NCI-H748 (cell line): ENCODE data around the gene KCNT2.
A peak's percentile ranks its signal among the peaks of the same experiment; 100 is the strongest.

ENCODE experiments used
- DNase-seq: peaks from one replicate; lab custom pipeline; 2025; ENCODE audit not compliant: unreplicated experiment; lab: John Stamatoyannopoulos, UW

Gene KCNT2

GRCh38 chr1:196451103-196451502 is 157.1 kb downstream of the KCNT2 start:
- DNase-seq, result no peak

DNA sequence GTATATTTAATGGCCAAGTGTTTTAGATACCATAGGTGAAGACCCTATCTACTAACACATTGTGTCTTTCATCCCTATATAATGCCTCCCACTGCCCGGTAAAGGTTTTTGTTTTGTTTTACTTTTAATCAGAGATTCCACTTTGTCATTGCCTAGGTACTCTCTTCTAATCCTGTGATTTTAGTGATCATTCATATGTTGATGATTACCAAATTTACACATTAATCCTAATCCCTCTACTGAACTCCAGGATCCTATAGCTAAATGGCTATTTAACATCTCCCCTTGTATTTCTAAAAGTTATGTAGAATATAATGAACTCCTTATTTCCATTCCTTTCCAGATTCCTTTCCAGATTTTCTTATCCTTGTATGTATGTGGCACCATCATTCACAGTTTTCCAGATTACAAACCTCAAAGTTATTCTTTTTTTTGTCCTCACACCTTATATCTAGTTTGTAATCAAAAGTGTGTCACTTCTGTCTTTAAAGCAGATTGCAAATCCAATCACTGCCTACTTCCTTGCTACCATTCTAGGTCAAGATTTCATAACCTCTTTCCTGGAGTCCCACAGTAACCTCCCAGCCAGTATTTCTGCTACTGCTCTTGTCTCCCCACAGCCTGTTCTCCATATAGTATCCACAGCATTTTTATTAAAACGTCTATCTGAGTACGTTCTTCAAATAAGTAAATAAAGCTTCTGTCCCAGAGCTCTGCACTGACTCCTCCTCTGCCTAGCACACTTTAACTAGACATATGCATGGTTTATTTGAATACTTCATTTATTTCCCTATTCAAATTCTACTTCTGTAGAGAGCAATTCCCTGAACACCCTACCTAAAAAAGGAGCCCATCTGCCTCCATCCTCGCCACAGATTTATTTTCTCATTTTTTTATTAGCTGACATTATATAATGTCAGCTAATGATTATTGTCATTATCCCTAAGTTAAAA is 157.8 kb downstream of the KCNT2 start:
- no peak for DNase-seq

DNA sequence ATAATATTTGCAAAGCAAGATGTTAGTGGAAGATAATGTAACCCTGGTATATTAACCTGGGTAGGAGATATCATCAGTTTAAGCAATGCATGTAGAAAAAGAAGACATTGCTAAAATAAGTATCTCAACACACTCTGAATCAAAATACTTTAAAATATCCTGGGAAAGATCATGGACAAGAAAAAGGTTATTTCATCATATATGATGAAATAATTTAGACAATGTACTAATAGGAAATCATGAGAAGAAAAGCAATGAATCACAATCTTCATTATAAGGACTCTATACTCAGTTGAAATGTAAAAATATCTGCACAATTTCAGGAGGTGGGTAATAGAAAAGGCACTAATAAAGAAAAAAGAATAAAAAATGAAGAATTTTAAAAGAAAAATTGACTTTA is 158.8 kb downstream of the KCNT2 start:
- DNase-seq, result no peak

DNA sequence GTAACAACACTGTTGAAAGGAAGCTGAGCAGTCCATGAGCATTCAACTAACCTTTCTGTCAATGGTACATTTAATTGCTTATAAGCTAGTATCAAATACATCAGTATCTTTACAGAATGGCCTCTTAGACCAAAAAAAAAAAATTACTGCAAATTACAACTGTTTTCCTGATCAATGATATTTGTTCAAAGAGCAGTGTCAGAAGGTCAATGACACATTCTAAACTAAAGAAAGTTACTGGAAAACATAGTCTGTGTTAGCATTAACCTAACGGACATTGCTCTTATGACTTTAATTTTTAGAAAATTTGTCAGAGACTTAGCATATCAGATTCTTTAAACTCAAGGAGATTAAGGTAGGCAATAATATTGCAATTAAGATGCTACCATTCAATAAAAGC is 162.5 kb downstream of the KCNT2 start:
- no peak for DNase-seq

GRCh38 chr1:196444634-196445033 is 163.6 kb downstream of the KCNT2 start:
- no peak for DNase-seq

GRCh38 chr1:196442366-196442765 is 165.9 kb downstream of the KCNT2 start:
- no peak for DNase-seq

GRCh38 chr1:196440711-196441110 is 167.5 kb downstream of the KCNT2 start:
- no peak for DNase-seq

DNA sequence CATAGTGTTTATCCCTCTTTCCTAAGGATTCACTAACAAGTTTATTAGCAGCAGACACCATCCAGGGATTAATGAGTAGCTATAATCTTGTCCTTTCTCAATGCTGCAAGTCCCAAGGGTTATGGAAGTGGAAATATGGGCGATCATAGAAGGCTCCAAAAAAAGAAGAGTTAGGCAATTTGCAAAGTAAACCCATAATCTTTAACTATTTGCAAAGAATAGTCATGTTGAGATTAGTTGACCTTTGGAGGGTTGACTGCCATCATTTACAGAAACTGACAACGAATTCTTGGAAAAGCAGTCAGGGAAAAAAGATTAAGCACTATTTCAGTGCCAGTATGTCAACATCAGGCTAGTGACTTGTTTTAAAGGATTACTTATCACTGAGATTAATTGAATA is 169.9 kb downstream of the KCNT2 start:
- peak; percentile 18 for DNase-seq

- no peak for DNase-seq
Measured at GRCh38 chr1:196437671-196438070, 170.6 kb downstream of the KCNT2 start.

DNA sequence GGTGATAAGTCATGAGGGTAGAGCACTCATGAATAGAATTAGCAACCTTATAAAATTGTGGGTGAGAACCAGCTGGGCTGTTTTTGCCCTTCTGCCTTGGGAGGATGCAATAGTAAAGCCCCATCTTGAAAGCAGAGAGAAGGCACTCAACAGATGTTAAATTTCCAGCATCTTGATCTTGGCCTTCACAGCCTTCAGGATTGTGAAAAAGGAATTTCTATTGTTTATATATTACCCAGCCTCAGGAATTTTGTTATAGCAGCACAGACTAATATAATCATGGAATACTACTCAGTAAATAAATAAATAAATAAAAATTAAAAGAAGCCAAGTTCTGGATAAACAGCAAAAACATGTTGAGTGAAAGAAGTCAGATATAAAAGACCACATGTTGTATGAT is 175.2 kb downstream of the KCNT2 start:
- DNase-seq, result no peak

DNA sequence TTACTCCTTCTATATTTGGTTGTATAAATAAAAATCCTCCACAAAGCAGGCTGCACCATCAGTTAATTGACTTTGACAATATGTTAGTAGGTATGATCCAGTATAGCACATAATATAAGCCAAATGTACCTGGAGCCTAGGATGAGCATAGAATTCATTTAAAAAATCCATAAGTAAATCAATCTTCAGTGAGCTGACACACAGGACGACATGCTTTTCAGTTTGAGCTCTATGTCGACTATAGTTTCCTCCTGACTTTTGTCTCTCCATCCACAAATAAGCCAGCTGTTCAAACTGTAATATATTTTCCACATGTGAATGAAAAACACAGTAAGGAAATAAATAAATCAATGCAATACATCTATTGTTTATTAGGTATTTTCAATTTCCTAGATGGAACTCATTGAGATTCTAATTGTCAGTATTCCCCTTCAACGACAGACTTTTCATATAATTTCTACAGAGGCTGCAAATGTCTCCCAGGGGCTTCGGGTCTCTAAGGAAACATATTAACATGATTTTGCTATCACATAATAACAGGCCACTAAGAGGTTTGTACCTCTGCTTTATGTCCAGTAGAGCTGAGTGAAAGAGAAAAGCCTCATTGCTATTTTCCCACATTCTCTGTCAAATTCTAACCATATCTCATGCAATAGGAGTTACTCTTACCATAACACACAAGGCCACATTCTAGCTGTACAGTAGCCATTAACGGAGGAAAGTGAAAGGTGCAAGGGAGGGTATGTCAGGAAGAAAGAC is 180.1 kb downstream of the KCNT2 start:
- no peak for DNase-seq

DNA sequence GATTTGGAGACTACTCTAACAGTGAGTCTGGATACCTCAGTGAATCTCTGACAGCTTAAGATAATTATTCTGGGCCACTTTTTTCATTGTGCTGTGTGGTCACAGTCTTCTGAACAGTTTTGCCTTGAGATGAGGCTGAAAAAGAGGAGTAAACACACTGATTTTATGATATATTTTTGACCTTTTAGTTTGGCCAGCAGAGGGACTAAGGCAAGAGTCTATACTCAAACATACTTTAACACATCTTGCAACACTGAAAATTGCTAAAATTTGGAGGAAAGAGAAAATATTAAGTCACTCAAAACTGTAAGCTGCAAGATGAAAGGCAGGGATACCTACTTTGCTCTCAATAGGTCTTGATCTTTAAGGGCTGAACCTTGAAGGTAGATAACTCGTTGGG is 182.7 kb downstream of the KCNT2 start:
- no peak for DNase-seq

- no peak for DNase-seq
Measured at GRCh38 chr1:196423612-196424011, 184.6 kb downstream of the KCNT2 start.

DNA sequence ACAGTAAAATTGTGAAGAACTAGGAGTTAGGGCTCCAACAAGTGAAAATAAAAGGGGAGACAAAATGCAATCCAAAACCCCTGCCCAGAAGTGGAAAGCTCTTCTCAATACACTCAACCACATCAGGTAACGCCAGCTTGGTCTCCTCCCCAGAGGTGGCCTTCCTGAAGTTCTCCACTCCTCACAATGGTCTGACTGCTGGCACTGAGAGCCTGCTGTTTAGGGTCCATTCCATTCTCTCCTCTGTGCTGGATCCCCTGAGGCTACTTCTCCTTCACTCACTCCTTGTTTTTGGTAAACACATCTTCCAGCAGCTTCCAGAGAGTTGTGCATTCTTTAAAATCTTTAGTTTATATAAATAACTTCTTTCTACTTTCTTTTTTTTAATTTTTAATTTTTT is 189.5 kb downstream of the KCNT2 start:
- DNase-seq, result no peak

DNA sequence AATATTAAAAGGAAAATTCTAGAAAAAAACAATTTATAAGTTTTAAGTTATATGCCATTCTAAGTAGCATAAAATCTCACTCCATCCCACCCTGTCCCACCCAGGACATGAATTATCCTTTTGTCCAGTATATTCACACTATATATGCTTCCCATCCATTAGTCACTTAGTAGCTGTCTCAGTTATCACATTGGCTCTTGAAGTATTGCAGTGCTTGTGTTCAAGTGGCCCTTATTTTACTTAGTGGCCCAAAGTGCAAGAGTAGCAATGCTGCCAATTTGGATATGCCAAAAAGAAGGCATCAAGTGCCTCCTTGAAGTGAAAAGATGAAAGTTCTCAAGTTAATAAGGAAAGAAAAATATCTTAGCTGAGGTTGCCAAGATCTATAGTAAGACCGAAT is 192.3 kb downstream of the KCNT2 start:
- no peak for DNase-seq

GRCh38 chr1:196412326-196412725 is 195.9 kb downstream of the KCNT2 start:
- no peak for DNase-seq

DNA sequence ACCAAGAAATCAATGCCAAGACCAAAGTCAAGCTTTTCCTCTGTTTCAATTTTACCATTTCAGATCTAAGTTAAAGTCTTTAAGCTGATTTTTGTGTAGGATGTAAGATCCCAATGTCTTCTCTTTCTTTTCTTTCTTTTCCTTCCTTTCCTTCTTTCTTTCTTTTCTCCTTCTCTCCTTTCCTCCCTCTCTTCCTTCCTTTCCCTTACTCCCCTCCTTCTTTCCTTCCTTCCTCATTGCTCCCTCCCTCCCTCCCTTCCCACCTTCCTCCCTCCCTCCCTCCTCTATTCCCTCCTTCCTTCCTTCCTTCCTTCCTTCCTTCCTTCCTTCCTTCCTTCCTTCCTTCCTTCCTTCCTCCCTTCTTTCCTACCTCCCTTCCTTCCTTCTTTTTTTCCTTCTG is 197.5 kb downstream of the KCNT2 start:
- DNase-seq, result no peak

- DNase-seq, result no peak
Measured at GRCh38 chr1:196409586-196409985, 198.7 kb downstream of the KCNT2 start.

DNA sequence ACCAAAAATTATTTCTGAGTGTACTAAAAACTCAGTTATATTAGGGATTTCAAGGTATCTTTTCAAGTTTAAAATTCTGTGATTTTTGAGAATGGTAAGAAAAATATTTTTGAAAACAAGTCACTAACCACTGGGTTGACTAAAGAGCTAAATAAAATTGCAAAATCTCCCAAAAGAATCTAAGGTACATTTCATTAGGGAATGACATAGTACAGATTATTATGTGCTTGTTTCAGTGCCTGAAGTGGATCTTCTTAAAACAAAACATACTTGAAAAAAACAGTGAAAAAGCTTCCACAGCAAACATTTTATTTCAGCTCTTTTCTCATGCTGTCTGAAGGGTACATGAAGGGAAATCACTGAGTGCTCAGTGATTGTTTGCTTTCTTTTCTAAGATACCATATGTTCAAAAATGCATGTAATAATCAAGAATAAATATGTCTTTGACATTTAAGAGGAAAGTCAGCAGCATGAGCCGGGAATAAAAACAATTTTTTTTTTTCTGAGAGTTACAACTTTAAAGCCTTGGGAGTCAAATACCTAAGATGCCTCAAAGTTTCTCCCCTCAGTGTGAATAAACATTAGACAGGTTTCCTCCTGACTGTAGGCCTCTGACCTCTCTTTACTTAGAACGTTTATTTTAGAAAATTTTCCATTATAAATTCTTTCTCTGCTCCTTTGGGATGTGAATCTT is 200.7 kb downstream of the KCNT2 start:
- no peak for DNase-seq

DNA sequence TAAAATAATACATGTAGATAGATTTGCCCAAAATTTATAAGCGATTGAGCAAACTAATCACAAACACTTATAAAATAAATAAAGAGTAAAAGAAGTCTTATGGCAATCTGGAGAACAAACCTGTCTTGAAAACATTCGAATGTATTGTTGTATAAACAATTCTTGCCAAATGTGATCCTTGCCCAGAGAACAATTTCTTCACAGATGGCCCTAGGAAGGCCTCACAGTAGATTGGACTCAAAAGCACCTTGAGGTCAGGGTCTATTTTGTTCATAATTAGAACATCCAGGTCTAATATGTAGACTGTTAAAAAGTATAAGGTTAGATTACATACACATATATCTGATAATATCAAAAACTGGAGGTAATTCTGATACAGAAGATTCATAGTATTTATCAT is 202.4 kb downstream of the KCNT2 start:
- DNase-seq, result no peak

DNA sequence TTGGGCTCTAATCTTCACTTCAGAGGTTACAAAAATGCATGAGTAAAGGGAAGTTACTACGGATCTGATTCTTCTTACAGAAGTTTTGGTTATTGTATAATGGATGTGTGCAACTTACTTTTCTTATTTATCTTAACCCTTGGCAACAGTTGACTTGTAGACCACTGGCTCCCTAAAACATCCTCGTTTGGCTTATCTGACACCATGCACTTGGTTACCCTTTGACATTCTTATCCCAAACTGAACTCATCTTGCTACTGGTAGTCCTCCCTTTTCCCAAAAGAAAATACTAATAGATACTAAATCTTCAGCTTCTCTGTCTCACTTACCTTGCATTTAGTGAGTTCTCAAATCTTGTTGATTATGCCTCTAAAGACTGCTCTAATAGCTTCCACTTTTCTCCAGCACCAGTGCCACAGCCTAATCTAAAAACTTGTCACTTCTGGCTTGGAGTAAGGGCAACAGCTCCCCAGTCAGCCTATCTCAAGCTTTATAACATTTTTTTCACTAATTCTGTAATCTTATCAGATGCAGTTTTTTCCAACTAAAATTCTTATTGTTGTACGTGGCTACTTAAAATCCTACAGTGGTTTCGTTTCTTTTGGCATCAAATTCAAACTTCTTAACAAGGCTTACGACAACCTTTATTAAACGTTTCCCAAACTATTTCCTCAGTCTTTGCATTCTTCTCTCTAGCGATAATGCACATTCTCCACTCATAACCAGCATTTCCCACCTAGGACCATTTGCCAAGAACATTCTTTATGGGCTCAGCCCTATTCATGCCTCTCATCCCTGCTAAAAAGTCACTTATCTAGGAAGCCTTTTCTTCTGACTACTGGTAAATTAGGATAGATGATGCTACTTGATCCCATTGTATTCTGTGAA is 204.2 kb downstream of the KCNT2 start:
- no peak for DNase-seq
